ENCODE data around the gene SLN.

Gene SLN

DNA sequence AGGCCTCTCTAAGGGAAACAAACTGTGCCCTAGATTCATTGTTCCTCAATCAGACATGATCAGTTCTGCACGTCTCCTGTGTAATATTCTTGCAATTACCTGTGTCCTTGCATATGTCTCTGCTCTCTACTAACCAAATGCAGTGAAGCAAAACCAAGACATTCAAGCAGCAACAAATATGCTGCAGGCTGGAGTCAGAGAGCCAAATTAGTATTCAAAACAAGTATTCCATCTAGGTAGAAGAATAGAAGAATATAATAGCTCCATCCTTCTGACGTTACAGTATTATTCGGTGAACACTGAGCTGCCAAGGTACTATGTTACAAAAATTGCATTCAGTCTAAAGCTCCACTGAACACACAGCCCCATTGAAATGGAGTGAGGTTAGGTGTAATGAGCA is 51.8 kb downstream of the SLN start:
- no peak for ATAC-seq (ENCODE audit: insufficient read depth, low read depth)
- Histone ChIP-seq H3K9me3 (ENCODE audit: insufficient read depth, low read length, severe bottlenecking) (no peaks in the 10 kb centered on the region), H3K9ac (ENCODE audit: low read depth, low read length) (no peak overlapping the region), H2AFZ (ENCODE audit: low read depth, low read length) (no peak overlapping the region), H3K27ac (ENCODE audit: low read length) (no peak overlapping the region), H3K4me3 (ENCODE audit: low read depth in 1 of 2, low read length in 2 of 2) (no peak overlapping the region), H3K79me2 (ENCODE audit: insufficient read depth, low read length) (no peaks in the 10 kb centered on the region), H3K27me3 (ENCODE audit: insufficient read depth, low read length, poor library complexity) (no peaks in the 10 kb centered on the region), H3K36me3 (ENCODE audit: insufficient read depth, low read length) (no peaks in the 10 kb centered on the region), H3K4me2 (ENCODE audit: insufficient read depth, low read length) (no peak overlapping the region), H4K20me1 (ENCODE audit: insufficient read depth, low read length) (no peaks in the 10 kb centered on the region), H3K4me1 (ENCODE audit: insufficient read depth, low read length) (no peaks in the 10 kb centered on the region)
- DNase-seq = no peak
- TF ChIP-seq, protein P1, sequence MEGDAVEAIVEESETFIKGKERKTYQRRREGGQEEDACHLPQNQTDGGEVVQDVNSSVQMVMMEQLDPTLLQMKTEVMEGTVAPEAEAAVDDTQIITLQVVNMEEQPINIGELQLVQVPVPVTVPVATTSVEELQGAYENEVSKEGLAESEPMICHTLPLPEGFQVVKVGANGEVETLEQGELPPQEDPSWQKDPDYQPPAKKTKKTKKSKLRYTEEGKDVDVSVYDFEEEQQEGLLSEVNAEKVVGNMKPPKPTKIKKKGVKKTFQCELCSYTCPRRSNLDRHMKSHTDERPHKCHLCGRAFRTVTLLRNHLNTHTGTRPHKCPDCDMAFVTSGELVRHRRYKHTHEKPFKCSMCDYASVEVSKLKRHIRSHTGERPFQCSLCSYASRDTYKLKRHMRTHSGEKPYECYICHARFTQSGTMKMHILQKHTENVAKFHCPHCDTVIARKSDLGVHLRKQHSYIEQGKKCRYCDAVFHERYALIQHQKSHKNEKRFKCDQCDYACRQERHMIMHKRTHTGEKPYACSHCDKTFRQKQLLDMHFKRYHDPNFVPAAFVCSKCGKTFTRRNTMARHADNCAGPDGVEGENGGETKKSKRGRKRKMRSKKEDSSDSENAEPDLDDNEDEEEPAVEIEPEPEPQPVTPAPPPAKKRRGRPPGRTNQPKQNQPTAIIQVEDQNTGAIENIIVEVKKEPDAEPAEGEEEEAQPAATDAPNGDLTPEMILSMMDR (IDR thresholded peaks at IDR 0.05; ENCODE audit: borderline replicate concordance, extremely low read depth, low read length, poor library complexity, severe bottlenecking) = no peak
- TF ChIP-seq EZH2 (IDR thresholded peaks at IDR 0.05; ENCODE audit: borderline replicate concordance, low read depth, low read length, severe bottlenecking) = no peak

DNA sequence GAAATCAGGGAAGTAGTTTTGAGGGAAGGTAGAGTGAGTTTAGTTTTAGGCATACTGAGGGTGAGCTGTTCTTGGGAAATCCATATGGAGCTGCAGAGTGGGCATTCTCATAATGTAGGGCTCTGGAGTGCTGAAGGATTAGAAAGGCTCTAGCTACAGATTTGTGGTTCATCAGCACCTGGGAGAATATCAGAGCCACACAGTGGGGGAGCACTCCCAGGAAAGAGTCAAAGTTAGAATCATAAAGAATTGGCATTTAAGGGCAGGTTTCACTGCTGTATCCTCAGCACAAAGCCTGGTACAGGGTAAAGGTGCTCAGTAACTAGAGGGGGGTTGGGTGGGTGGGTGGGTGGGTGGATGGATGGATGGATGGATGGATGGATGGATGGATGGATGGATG is 52.5 kb downstream of the SLN start:
- Histone ChIP-seq H3K9ac (ENCODE audit: low read depth, low read length) (no peak overlapping the region), H3K9me3 (ENCODE audit: insufficient read depth, low read length, severe bottlenecking) (no peaks in the 10 kb centered on the region), H3K79me2 (ENCODE audit: insufficient read depth, low read length) (no peaks in the 10 kb centered on the region), H3K4me1 (ENCODE audit: insufficient read depth, low read length) (no peaks in the 10 kb centered on the region), H2AFZ (ENCODE audit: low read depth, low read length) (no peak overlapping the region), H3K27ac (ENCODE audit: low read length) (no peak overlapping the region), H4K20me1 (ENCODE audit: insufficient read depth, low read length) (no peaks in the 10 kb centered on the region), H3K36me3 (ENCODE audit: insufficient read depth, low read length) (no peaks in the 10 kb centered on the region), H3K27me3 (ENCODE audit: insufficient read depth, low read length, poor library complexity) (no peaks in the 10 kb centered on the region), H3K4me2 (ENCODE audit: insufficient read depth, low read length) (no peak overlapping the region), H3K4me3 (ENCODE audit: low read depth in 1 of 2, low read length in 2 of 2) (no peak overlapping the region)
- no peak for DNase-seq
- TF ChIP-seq EZH2 (IDR thresholded peaks at IDR 0.05; ENCODE audit: borderline replicate concordance, low read depth, low read length, severe bottlenecking) = no peak
- TF ChIP-seq, protein P1 (IDR thresholded peaks at IDR 0.05; ENCODE audit: borderline replicate concordance, extremely low read depth, low read length, poor library complexity, severe bottlenecking) = no peak
- ATAC-seq (ENCODE audit: insufficient read depth, low read depth) = no peak
